IPS-18c (cell line): ENCODE results near the gene LMO7.
"Not testable (repeated sequence)": the region's sequence is repeated elsewhere in the genome, so short reads cannot be mapped to it uniquely, and the experiment has no call there.

Source experiments
- H3K4me3 ChIP-seq: 2 replicates; pipeline ENCODE4 v1.7.0; 2013; ENCODE audit warnings: low read depth, mild to moderate bottlenecking, low read length, moderate library complexity; ENCODE audit not compliant: insufficient read depth
- H3K9me3 ChIP-seq: one replicate; pipeline ENCODE4 v1.6.1; 2013; ENCODE audit warnings: mild to moderate bottlenecking, low read length, moderate library complexity; ENCODE audit not compliant: control insufficient read depth, insufficient read depth

Gene LMO7

DNA sequence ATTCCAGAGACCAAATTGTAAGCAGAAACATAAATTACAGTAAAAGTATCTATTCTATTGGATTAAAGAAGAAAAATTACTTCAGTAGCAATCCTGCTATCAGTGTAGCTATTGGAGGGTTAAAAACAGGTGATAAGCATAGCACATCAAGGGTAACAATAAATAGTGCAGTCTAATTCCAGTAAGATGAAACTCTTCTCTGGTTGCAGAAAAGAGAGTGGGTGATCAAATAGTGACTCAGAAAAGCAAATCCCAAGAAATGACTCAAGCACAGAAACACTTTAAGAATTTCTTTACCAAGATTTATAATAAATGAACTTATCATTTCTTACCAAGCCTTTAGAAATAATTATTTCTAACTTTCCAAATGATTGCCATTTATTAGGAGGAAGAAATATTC, 135.7 kb downstream of the LMO7 start:
- Histone ChIP-seq H3K9me3 (no peaks in the 10 kb centered on the region), H3K4me3 (no peak overlapping the region)

DNA sequence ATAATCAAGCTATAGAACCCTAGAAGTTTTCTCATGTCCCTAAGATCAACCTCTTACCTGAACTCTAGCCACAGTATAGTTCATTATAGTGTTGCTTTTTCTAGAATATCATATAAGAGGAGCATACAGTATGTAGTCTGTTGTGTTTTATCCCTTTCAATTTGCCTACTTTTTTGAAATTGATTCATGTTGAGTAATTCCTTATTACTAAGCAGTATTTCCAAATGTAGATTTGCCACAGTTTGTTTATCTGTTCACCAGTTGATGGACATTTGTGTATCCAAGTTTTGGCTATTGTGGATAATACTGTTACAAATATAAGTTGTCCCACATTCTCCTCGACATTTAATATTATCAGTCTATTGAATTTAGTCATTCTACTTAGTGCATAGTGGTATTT, 138.0 kb downstream of the LMO7 start:
- Histone ChIP-seq H3K9me3 (no peaks in the 10 kb centered on the region), H3K4me3 (no peak overlapping the region)

DNA sequence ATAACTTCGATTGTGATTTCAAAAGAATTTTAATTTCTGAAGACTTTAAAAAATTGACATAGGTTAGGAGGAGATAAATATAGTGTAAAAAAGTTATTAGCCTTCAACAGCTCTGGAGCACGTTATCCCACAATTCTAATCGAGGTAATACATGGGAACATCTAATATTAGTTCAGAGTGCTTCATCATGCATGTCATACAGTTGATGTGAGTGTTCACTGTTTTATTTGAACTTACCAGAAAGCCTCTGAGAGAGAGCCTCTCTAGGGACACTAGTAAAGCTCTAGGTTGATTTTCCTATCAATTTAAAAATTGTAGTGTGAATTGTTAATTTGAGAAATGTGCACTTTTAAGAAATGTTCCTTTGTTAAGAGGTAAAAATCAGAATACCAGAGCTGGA, 140.4 kb downstream of the LMO7 start:
- Histone ChIP-seq H3K9me3 (no peaks in the 10 kb centered on the region), H3K4me3 (no peak overlapping the region)

DNA sequence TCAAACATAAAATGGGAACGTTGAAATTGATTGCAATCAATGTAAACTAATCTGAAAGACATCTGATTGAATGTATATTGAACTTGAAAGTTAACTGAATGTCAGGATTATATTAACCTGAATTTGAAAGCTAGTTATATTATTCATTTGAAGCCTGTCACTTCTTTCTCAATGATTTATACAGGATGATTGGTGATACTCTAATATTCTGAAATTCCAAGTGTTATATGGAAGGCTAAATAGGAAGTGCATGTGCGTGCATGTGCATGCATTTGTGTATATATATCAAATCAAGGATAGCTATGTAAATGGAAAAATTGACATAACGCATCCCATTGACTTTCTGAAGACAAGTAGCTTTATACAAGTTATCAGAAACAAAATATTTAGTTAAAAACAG, 143.3 kb downstream of the LMO7 start:
- no peaks in the 10 kb centered on the region for H3K9me3 ChIP-seq
- no peak overlapping the region for H3K4me3 ChIP-seq

DNA sequence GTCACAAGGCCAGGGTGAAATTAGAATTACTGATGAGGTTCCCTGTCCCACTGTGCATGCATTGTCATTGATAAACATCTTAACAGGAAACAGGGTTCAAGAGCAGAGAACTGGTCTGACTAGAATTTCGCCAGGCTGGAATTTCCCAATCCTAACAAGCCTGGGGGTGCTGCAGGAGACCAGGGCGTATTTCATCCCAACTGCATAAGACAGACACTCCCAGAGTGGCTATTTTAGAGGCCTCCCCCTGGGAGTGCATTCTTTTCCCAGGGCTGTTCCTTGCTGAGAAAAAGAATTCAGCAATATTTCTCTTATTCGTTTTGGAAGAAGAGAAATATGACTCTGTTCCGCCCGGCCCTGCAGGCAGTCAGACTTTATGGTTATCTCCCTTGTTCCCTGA, 144.0 kb downstream of the LMO7 start:
- not testable (repeated sequence) for H3K4me3 ChIP-seq, H3K9me3 ChIP-seq

DNA sequence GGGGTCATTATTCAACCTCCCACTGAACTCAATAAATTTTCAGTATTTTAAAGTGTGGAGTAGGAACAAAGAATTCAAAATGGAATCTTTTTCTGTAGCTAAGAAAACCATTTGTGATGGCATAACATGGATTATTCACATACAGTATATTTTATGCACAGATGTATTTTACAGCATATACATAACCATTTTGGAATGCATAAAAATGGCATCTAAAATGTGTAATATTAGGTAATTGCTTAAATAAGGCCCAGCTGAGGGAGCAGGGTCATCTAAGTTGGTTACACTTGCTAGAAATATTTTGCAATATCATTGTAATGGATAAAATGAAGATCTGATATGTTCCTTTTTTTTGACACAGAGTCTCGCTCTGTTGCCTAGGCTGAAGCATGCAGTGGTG, 146.9 kb downstream of the LMO7 start:
- Histone ChIP-seq H3K9me3 (no peaks in the 10 kb centered on the region), H3K4me3 (no peak overlapping the region)

DNA sequence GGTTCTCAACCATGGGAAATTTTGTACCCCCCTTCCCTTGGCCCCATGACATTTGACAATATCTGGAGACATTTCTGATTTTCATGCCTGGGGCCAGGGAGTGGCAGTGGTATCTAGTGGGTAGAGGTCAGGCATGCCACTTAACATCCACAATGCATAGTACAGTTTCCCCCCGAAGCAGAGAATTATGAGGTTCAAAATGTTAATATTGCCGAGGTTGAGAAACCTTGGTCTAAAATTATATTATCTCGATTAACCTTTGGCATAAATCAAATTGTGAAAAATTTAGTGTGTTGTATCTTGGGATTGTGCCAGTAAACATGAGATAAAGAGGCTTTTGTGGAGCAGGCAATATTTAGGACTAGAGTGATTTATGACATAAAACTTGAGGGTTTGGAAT, 147.9 kb downstream of the LMO7 start:
- no peaks in the 10 kb centered on the region for H3K9me3 ChIP-seq
- no peak overlapping the region for H3K4me3 ChIP-seq

DNA sequence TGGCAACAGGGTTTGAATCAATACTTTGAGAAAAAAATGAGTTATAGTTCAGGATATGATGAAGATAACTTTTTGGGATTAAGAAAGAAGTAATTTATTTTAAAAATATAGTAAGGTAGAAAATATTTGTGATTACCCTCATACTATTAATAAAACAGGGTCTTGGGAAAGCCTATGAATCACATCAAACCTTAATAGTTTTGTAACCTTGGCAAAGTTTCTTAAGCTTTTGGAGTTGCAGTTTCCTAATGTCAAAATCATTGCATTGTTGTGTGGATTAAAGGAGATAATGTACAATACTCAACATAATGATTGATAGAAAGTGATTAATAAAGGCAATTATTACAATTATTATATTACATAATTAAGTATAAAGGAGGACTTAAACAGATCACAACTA, 149.0 kb downstream of the LMO7 start:
- Histone ChIP-seq H3K4me3 (no peak overlapping the region), H3K9me3 (no peaks in the 10 kb centered on the region)

DNA sequence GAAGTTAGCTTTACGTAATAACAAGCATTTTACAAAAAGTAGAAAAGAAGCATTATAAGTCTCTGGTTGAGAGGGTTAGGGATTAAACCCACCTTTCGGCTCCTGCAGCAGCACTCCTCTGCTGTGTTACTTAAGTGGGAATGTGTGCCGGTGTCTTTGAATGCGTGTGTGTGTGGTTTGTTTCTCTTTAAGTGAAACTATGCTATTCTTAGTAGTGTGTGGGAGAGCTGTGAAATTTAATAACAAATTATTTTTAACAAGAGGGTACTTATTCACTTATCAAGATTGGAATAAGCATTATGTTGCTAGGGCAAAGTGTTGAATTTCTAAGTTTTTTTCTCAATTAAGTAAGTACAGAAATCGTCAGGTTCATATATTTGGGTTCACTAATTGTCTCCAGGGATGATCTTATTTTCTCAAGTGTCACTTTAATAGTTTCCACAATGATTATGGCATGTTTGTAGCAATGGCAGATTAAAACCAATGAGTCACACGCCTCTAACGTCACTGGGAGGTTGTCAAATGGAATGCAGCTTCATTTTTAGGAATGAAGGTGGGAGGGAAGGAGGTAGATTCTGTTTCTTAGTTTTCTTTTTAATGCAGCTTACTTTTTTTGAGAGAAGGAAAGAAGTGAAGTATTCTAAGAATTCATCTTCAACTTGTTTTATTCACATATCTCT, 151.3 kb downstream of the LMO7 start:
- no peaks in the 10 kb centered on the region for H3K9me3 ChIP-seq
- H3K4me3 ChIP-seq: no peak overlapping the region

DNA sequence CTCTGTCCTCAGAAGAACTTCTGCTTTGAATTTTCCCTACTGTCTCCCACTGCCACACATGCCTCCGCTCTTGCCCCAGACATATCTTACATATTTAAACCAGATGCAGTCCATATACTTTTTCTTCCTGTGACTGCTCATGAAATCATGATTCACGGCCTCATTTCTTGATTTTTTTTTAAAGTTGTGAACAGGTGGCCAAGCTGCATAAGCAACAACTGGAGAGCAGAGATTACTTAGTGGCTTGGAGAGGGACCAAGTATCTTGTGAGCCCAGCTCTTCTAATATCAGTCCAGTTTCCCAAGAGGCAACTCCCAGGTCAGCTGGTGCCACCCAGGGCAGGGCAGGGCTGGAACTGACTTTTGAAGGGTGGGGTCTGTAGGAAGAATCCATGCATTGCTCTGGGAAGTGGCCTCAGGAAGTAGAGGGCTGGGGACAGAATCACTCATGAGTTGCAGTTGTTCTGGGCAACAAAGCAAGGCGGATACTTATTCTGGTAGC, 152.4 kb downstream of the LMO7 start:
- no peak overlapping the region for H3K4me3 ChIP-seq
- H3K9me3 ChIP-seq: no peaks in the 10 kb centered on the region

DNA sequence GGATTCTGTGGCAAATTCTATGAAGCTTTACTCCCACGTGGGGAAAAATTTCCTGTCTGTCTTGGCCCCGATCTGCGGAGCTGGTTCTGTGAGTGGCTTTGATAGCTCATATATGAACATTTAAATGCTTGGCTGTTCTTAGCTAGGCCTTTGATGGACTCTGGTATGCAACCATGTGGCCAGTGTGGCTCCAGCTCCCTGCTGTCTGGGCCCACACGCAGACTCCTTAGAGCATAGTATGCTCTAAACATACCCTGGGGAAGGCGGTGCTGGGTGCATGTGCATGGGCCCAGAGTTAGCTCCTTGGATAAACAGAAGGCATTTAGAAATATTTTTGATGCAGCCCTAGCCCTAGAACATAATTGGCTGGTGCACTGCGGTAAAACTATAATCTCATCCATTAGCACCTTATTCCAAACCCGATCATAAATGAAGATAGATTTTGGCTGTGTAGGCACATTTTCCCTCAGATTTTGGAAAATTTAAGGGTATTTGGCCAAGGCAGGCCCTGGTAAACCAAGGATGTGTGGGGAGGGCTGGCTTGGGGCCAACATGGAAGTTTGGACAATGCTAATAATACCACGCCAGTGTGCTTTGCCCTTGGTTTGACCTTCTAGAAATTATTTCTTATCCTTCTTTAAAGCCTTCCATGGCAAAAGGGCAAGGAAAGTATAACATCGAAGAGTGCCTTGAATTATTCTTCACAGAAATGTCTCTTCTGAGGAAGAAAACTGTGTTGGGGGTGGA, 153.5 kb downstream of the LMO7 start:
- H3K9me3 ChIP-seq: no peaks in the 10 kb centered on the region
- no peak overlapping the region for H3K4me3 ChIP-seq

DNA sequence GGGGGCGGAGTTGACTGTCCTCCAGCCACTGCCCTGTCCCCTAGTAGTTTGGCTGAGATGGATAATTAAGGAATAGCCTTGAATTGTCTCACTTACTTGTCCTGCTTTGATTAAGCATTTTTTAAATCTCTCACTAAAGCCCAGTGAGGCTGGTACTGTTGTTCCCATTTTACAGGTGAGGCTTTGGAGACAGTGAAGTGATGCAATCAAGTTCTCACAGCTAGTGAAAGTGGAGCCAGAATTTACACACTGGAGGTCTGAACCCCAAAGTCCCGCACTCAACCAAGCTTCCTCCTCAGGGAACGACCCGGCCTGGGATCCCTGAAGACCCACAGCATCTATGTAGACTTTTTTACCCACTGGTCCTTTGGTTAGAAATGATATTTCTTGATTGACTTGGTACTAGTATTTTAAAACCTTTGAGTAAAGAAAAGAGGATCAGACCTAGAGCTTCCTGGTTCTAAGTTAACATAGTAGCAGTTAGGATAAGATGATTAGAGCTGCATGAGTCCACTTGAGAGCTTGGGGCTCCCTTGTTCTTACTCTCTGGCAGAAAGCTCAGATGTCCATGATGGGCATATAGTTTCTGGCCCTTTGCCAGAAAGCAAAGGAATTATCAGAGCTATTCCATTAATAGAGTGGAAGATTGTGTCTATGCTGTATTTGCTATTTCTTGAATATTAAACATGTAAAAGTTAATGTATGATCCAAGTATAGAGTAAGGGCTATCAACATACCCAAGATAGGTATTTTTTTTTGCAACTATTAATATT, 154.3 kb downstream of the LMO7 start:
- Histone ChIP-seq H3K4me3 (no peak overlapping the region), H3K9me3 (no peaks in the 10 kb centered on the region)

DNA sequence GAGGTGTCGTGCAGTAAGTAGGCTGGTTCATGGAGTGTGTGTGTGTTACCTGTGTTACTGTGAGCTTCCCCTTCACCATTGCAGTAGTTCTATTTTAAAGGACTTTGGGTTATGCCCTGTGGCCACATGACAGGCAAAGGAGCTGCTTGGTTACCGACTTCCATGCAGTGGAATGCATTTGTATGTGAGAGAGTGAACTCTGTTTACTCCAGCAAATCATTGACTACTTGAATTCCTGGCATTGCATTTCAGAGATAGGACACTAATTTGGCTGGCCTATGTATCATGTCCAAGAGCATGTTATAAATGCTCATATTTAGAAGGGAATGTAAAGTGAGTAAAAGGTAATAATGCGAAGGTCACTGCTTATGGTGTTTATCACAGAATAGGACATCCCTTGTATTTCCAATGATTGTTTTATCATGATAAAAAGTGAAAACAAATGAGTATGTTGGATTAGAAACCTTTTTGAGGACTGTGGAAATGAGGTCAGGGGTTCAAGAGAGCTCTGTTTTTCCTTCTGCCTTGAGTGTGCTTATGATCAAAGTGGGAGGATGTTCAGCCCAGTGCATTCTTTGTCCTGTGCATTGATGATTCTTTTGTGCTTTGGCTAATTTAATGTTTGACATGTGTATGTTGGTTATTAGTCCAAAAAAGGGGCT, 156.5 kb downstream of the LMO7 start:
- Histone ChIP-seq H3K4me3 (no peak overlapping the region), H3K9me3 (no peaks in the 10 kb centered on the region)

DNA sequence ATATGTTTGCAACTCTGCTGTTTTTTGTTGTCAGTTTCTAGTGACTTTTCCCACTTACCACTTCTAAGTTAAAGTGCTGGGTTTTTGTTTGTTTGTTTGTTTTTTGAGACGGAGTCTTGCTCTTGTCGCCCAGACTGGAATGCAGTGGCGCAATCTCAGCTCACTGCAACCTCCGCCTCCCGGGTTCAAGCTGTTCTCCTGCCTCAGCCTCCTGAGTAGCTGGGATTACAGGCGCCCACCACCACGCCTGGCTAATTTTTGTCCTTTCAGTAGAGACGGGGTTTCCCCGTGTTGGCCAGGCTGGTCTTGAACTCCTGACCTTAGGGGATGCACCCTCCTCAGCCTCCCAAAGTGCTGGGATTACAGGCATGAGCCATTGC, 157.0 kb downstream of the LMO7 start:
- H3K4me3 ChIP-seq, H3K9me3 ChIP-seq: not testable (repeated sequence)

DNA sequence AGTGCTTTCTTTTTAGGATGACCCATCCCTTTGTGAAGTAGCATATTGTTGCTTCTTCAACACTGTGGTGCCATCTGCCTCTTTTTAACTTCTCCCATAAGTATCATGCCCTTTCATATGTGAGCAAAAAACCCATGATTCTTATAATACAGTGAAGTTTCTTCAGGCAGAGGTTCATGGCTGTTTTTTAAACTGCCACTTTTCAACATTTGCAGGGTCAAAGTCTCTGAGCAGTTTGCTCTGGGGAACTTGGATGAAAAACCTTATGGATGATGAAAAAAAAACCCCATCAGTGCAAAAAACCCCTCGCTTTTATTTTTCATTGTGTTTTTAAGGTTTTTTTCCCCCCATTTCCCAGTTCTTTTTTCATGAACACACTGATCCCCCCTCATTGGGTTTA, 158.5 kb downstream of the LMO7 start:
- H3K4me3 ChIP-seq: no peak overlapping the region
- H3K9me3 ChIP-seq: no peaks in the 10 kb centered on the region

DNA sequence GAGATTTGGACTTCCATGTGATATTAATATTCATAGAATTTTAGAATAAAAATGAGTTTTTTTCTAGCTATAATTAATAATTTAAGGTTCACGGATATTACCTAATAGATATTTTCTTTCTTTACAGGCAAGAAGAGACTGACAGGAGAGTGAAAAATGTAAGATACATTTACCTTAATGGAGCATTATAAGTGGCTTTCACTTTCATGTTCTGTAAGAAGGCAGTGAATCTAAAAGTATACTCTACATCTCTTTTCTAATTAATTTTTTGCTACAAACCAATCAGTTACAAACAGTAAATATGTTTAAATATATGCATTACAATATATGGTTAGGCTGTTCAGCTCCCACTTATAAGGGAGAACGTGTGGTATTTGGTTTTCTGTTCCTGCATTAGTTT, 159.1 kb downstream of the LMO7 start:
- H3K9me3 ChIP-seq: no peaks in the 10 kb centered on the region
- no peak overlapping the region for H3K4me3 ChIP-seq

DNA sequence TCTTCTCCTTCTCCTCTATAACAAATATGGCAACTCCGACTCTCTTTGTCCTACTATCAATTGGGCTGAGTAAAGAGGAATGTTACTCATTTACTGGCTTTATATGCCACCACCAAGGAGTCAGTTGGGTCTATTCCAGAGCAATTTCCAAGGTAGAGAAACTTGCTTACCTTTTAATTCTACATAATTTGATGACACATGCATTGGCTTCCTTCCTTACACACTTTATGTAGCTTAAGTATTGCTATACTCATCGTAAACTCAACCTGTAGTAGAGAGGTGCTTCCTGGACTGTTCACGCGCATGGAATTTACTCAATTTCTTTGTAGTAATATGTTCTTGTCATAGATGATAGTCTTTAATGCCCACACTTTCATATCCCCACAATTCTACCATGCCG, 160.7 kb downstream of the LMO7 start:
- Histone ChIP-seq H3K4me3 (no peak overlapping the region), H3K9me3 (no peaks in the 10 kb centered on the region)

DNA sequence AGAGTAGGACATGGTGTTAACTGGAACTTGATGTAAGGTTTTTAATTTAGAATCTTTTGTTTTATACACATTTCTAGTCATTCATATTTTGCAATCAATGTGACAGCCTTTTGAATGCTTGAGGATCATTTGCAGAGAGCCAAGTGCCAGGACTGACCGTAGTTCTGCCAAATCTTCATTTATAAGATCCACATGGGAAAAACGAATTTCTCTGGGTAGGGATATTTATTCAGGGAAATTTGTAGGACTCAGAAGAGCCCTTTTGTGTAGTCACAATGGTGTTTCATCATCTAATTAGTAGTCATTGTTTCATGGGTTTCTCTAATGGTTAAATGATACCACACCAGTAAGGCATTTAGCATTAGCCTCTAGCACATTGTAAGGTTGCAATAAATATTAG, 161.1 kb downstream of the LMO7 start:
- Histone ChIP-seq H3K4me3 (no peak overlapping the region), H3K9me3 (no peaks in the 10 kb centered on the region)
